LNCAP (cell line): ENCODE measurements around the gene PUSL1.

Source experiments
- CTCF ChIP-seq: fragments of 450-650 bp; IDR thresholded peaks from 2 replicates; pipeline ENCODE4 v1.5.1; 2017; ENCODE audit warnings: mild to moderate bottlenecking

The PUSL1 gene

GRCh38 chr1:1317420-1317819 lies 9.0 kb downstream of the PUSL1 start:
- no peak for TF ChIP-seq CTCF

- no peak for TF ChIP-seq CTCF
These were observed 9.8 kb downstream of the PUSL1 start for GRCh38 chr1:1318131-1318652.

GRCh38 chr1:1318777-1319645 lies 10.6 kb downstream of the PUSL1 start:
- no peak for TF ChIP-seq CTCF

- TF ChIP-seq CTCF, result no peak
These were observed 11.2 kb downstream of the PUSL1 start for GRCh38 chr1:1319646-1319941.

- TF ChIP-seq CTCF, result no peak
These were observed 12.5 kb downstream of the PUSL1 start for GRCh38 chr1:1320666-1321448.

- TF ChIP-seq CTCF, result no peak
These were observed 13.1 kb downstream of the PUSL1 start for GRCh38 chr1:1321477-1321876.

GRCh38 chr1:1322418-1322817 lies 14.0 kb downstream of the PUSL1 start:
- TF ChIP-seq CTCF, result no peak
